HepG2 (cell line): ENCODE data around the gene KPNA3. TPM values are rescaled to one million over a fixed set of nuclear protein-coding genes. Genes with fewer than 3 reads are reported as not detected.

Source experiments
- CCAR2 ChIP-seq: fragments of 200-400 bp; formaldehyde crosslinking; optimal IDR thresholded peaks from 2 replicates; pipeline ENCODE3; 2018; ENCODE audit warnings: low read depth, mild to moderate bottlenecking, low read length, moderate library complexity
- NBN ChIP-seq: fragments of 450-650 bp; conservative IDR thresholded peaks from 2 replicates; pipeline ENCODE4 v1.6.1; 2017
- SMAD1 ChIP-seq: sonication (generic); formaldehyde crosslinking; IDR thresholded peaks from 2 replicates; pipeline ENCODE4 v1.4.0; 2020; ENCODE audit warnings: missing genetic modification reagents, low read depth, mild to moderate bottlenecking, borderline replicate concordance
- TEAD2 ChIP-seq: sonication (generic); formaldehyde crosslinking; IDR thresholded peaks from 2 replicates; pipeline ENCODE4 v1.9.0; 2021; ENCODE audit warnings: missing genetic modification reagents
- TOE1 ChIP-seq: sonication (generic); formaldehyde crosslinking; IDR thresholded peaks from 2 replicates; pipeline ENCODE4 v1.4.0; 2020; ENCODE audit warnings: mild to moderate bottlenecking, missing genetic modification reagents
- ZFP36L2 ChIP-seq: sonication (generic); formaldehyde crosslinking; IDR thresholded peaks from 2 replicates; pipeline ENCODE4 v1.4.0; 2020; ENCODE audit warnings: missing genetic modification reagents
- ZNF260 ChIP-seq: sonication (generic); formaldehyde crosslinking; IDR thresholded peaks from 2 replicates; pipeline ENCODE4 v1.4.0; 2020; ENCODE audit warnings: missing genetic modification reagents, low read depth, mild to moderate bottlenecking, borderline replicate concordance
- polyA plus RNA-seq, 8 experiments: library from polyadenylated mRNA; depleted of rRNA in 3 of 8; stranded (reverse) in 7 of 8; unstranded in 1 of 8; fragments of >200 nt; fragmentation: Illumina TruSeq in 4 of 8; extraction: Trizol in 4 of 8; gene quantifications; 2 replicates each; pipeline versions ENCODE4 v1.2.1 to v1.2.3, GENCODE V29; 2011 to 2016; ENCODE audit warnings: low read depth in 4 of 8, missing spikeins in 1 of 8, mixed read lengths in 1 of 8; ENCODE audit not compliant: insufficient read depth in 1 of 8
- total RNA-seq, 5 experiments: library from RNA; depleted of rRNA; stranded (reverse); fragments of >200 nt; fragmentation: Illumina TruSeq; extraction: Trizol; gene quantifications; 2 replicates each; pipeline ENCODE4 v1.2.3, GENCODE V29; 2016; ENCODE audit warnings: low read depth in 1 of 5
- TF ChIP-seq, protein P1 (sequence below): sonication (generic); formaldehyde crosslinking; IDR thresholded peaks from 2 replicates; pipeline ENCODE4 v1.5.0; 2020; ENCODE audit warnings: mild to moderate bottlenecking, missing genetic modification reagents, borderline replicate concordance
- TF ChIP-seq, protein P2 (sequence below): sonication (generic); formaldehyde crosslinking; IDR thresholded peaks from 2 replicates; pipeline ENCODE4 v1.5.0; 2020; ENCODE audit warnings: missing genetic modification reagents, mild to moderate bottlenecking, borderline replicate concordance
- TF ChIP-seq, protein P3 (sequence below): sonication (generic); formaldehyde crosslinking; IDR thresholded peaks from 2 replicates; pipeline ENCODE4 v1.5.0; 2020; ENCODE audit warnings: mild to moderate bottlenecking, missing genetic modification reagents, borderline replicate concordance
- TF ChIP-seq, protein P4 (sequence below): sonication (generic); formaldehyde crosslinking; IDR thresholded peaks from 2 replicates; pipeline ENCODE4 v1.5.1; 2020; ENCODE audit warnings: missing genetic modification reagents, mild to moderate bottlenecking, borderline replicate concordance

The KPNA3 gene
- total and polyA plus RNA-seq, 2 of the 13 experiments (the other 11 are each of a cell fraction or from before 2014, with no cell fraction given), result 13.0 to 28.9 TPM

DNA sequence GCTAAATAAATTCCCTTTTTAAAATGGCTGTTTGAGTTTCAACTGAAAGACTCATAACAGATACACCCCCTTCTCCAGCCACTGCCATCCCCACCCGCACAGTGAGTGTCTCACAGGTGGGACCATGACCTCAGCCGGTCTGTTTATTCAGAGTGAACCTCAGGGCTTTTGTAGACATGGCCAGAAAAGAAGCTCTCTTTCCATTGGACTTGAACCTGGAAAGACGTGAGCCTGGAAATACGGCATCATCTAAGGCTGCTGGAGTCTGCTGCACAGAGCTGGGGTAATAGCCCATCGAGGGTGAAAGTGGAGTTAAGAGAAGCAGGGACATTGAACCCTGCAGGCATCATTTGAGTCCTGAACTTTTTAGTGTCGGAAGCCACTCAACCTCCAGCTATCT lies 15.2 kb upstream of the KPNA3 start (continued):
- TF ChIP-seq ZNF260 (CRISPR knock-in tag) (no peak), CCAR2 (no peak), NBN (no peak), ZFP36L2 (CRISPR knock-in tag) (no peak), TOE1 (CRISPR knock-in tag) (no peak), SMAD1 (CRISPR knock-in tag) (no peak), TEAD2 (CRISPR knock-in tag) (no peak)
- TF ChIP-seq, protein P1, sequence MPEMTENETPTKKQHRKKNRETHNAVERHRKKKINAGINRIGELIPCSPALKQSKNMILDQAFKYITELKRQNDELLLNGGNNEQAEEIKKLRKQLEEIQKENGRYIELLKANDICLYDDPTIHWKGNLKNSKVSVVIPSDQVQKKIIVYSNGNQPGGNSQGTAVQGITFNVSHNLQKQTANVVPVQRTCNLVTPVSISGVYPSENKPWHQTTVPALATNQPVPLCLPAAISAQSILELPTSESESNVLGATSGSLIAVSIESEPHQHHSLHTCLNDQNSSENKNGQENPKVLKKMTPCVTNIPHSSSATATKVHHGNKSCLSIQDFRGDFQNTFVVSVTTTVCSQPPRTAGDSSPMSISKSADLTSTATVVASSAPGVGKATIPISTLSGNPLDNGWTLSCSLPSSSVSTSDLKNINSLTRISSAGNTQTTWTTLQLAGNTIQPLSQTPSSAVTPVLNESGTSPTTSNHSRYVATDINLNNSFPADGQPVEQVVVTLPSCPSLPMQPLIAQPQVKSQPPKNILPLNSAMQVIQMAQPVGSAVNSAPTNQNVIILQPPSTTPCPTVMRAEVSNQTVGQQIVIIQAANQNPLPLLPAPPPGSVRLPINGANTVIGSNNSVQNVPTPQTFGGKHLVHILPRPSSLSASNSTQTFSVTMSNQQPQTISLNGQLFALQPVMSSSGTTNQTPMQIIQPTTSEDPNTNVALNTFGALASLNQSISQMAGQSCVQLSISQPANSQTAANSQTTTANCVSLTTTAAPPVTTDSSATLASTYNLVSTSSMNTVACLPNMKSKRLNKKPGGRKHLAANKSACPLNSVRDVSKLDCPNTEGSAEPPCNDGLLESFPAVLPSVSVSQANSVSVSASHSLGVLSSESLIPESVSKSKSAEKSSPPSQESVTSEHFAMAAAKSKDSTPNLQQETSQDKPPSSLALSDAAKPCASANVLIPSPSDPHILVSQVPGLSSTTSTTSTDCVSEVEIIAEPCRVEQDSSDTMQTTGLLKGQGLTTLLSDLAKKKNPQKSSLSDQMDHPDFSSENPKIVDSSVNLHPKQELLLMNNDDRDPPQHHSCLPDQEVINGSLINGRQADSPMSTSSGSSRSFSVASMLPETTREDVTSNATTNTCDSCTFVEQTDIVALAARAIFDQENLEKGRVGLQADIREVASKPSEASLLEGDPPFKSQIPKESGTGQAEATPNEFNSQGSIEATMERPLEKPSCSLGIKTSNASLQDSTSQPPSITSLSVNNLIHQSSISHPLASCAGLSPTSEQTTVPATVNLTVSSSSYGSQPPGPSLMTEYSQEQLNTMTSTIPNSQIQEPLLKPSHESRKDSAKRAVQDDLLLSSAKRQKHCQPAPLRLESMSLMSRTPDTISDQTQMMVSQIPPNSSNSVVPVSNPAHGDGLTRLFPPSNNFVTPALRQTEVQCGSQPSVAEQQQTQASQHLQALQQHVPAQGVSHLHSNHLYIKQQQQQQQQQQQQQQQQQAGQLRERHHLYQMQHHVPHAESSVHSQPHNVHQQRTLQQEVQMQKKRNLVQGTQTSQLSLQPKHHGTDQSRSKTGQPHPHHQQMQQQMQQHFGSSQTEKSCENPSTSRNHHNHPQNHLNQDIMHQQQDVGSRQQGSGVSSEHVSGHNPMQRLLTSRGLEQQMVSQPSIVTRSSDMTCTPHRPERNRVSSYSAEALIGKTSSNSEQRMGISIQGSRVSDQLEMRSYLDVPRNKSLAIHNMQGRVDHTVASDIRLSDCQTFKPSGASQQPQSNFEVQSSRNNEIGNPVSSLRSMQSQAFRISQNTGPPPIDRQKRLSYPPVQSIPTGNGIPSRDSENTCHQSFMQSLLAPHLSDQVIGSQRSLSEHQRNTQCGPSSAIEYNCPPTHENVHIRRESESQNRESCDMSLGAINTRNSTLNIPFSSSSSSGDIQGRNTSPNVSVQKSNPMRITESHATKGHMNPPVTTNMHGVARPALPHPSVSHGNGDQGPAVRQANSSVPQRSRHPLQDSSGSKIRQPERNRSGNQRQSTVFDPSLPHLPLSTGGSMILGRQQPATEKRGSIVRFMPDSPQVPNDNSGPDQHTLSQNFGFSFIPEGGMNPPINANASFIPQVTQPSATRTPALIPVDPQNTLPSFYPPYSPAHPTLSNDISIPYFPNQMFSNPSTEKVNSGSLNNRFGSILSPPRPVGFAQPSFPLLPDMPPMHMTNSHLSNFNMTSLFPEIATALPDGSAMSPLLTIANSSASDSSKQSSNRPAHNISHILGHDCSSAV (CRISPR knock-in tag), result no peak
- TF ChIP-seq, protein P2, sequence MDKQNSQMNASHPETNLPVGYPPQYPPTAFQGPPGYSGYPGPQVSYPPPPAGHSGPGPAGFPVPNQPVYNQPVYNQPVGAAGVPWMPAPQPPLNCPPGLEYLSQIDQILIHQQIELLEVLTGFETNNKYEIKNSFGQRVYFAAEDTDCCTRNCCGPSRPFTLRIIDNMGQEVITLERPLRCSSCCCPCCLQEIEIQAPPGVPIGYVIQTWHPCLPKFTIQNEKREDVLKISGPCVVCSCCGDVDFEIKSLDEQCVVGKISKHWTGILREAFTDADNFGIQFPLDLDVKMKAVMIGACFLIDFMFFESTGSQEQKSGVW (CRISPR knock-in tag), result no peak
- TF ChIP-seq, protein P3, sequence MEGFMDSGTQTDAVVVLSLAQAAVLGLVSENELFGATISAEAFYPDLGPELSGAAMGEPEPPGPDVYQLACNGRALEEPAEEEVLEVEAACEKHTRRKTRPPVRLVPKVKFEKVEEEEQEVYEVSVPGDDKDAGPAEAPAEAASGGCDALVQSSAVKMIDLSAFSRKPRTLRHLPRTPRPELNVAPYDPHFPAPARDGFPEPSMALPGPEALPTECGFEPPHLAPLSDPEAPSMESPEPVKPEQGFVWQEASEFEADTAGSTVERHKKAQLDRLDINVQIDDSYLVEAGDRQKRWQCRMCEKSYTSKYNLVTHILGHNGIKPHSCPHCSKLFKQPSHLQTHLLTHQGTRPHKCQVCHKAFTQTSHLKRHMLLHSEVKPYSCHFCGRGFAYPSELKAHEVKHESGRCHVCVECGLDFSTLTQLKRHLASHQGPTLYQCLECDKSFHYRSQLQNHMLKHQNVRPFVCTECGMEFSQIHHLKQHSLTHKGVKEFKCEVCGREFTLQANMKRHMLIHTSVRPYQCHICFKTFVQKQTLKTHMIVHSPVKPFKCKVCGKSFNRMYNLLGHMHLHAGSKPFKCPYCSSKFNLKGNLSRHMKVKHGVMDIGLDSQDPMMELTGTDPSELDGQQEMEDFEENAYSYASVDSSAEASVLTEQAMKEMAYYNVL, result no peak; the same call in 1 of the 2 replicates
- TF ChIP-seq, protein P4, sequence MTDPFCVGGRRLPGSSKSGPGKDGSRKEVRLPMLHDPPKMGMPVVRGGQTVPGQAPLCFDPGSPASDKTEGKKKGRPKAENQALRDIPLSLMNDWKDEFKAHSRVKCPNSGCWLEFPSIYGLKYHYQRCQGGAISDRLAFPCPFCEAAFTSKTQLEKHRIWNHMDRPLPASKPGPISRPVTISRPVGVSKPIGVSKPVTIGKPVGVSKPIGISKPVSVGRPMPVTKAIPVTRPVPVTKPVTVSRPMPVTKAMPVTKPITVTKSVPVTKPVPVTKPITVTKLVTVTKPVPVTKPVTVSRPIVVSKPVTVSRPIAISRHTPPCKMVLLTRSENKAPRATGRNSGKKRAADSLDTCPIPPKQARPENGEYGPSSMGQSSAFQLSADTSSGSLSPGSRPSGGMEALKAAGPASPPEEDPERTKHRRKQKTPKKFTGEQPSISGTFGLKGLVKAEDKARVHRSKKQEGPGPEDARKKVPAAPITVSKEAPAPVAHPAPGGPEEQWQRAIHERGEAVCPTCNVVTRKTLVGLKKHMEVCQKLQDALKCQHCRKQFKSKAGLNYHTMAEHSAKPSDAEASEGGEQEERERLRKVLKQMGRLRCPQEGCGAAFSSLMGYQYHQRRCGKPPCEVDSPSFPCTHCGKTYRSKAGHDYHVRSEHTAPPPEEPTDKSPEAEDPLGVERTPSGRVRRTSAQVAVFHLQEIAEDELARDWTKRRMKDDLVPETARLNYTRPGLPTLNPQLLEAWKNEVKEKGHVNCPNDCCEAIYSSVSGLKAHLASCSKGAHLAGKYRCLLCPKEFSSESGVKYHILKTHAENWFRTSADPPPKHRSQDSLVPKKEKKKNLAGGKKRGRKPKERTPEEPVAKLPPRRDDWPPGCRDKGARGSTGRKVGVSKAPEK (CRISPR knock-in tag), result no peak
